ENCODE results near the gene PITPNC1. TPM values are rescaled to one million over a fixed set of nuclear protein-coding genes. Genes with fewer than 3 reads are reported as not detected.

PITPNC1 gene
- total RNA-seq, 1 experiment from 2014 or later = 20.8 TPM

- Histone ChIP-seq H3K4me1 (ENCODE audit: control insufficient read depth, insufficient read depth, low read length) (no peaks in the 10 kb centered on the region; the same call in 1 of the 2 replicates), H3K27me3 (ENCODE audit: control insufficient read depth, insufficient read depth, low read length) (no peaks in the 10 kb centered on the region), H3K4me3 (ENCODE audit: low read depth in 2 of 2, low read length in 2 of 2) (no peak overlapping the region), H3K27ac (ENCODE audit: low read length) (no peak overlapping the region), H3K9me3 (ENCODE audit: control insufficient read depth, insufficient read depth, low read depth, low read length) (no peaks in the 10 kb centered on the region), H3K36me3 (ENCODE audit: control insufficient read depth, insufficient read depth, low read length) (no peaks in the 10 kb centered on the region)
- TF ChIP-seq POLR2AphosphoS5 (IDR thresholded peaks at IDR 0.05; ENCODE audit: low read depth, low read length) = no peak
- TF ChIP-seq SIN3A (IDR thresholded peaks at IDR 0.05; ENCODE audit: borderline replicate concordance, insufficient read depth, low read depth, low read length) = no peak
- ChIA-PET POLR2A (no interaction called here), CTCF (no interaction called here)
- DNase-seq (ENCODE audit: low read depth, low spot score) (no peak), ATAC-seq (no peak)
- intact Hi-C loops (cut with micrococcal nuclease; ENCODE audit: unreplicated experiment) (no loop called here), in situ Hi-C loops (cut with HindIII; ENCODE audit: low pct_unique_long_range_greater_than_20kb, low sequenced_read_pairs) (no loop called here)
- BruUV-seq (replicated peaks) = no TSS peak
Observed at GRCh38 chr17:67517325-67517724, 140.2 kb downstream of the PITPNC1 start.

DNA sequence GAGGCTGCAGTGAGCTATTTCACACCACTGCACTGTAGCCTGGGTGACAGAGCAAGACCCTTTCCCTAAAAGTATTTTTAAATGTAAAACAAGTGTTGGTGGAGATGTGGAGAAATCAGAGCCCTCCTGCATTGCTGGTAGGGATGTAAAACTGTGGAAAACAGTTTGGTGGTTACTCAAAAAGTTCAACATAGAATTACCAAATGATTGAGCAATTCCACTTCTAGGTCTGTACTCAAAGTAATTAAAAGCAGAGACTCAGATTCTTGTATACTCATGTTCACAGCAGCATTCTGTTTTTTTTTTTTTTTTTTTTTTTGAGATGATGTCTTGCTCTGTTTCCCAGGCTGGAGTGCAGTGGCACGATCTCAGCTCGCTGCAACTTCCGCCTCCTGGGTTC lies 141.8 kb downstream of the PITPNC1 start:
- in situ Hi-C loops (cut with HindIII; ENCODE audit: low pct_unique_long_range_greater_than_20kb, low sequenced_read_pairs) (no loop called here), intact Hi-C loops (cut with micrococcal nuclease; ENCODE audit: unreplicated experiment) (no loop called here)
- TF ChIP-seq, protein P1, sequence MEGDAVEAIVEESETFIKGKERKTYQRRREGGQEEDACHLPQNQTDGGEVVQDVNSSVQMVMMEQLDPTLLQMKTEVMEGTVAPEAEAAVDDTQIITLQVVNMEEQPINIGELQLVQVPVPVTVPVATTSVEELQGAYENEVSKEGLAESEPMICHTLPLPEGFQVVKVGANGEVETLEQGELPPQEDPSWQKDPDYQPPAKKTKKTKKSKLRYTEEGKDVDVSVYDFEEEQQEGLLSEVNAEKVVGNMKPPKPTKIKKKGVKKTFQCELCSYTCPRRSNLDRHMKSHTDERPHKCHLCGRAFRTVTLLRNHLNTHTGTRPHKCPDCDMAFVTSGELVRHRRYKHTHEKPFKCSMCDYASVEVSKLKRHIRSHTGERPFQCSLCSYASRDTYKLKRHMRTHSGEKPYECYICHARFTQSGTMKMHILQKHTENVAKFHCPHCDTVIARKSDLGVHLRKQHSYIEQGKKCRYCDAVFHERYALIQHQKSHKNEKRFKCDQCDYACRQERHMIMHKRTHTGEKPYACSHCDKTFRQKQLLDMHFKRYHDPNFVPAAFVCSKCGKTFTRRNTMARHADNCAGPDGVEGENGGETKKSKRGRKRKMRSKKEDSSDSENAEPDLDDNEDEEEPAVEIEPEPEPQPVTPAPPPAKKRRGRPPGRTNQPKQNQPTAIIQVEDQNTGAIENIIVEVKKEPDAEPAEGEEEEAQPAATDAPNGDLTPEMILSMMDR (IDR thresholded peaks at IDR 0.05) = no peak
- DNase-seq (ENCODE audit: low read depth, low spot score) (no peak), ATAC-seq (no peak)
- no peaks in the 10 kb centered on the region for H3K9me3 ChIP-seq (ENCODE audit: control insufficient read depth, insufficient read depth, low read depth, low read length)
- ChIA-PET CTCF (interaction anchor here (0.6 kb wide), 1 partner anchor 16 kb away, joined by 3 read pairs; no protein-coding TSS in a partner anchor), POLR2A (no interaction called here)
- H3K4me1 ChIP-seq (ENCODE audit: control insufficient read depth, insufficient read depth, low read length) = no peaks in the 10 kb centered on the region; the same call in 1 of the 2 replicates
- no TSS peak for BruUV-seq (replicated peaks)
- no peak overlapping the region for H3K27ac ChIP-seq (ENCODE audit: low read length)
- no peak overlapping the region for H3K4me3 ChIP-seq (ENCODE audit: low read depth in 2 of 2, low read length in 2 of 2)
- no peaks in the 10 kb centered on the region for H3K27me3 ChIP-seq (ENCODE audit: control insufficient read depth, insufficient read depth, low read length)
- H3K36me3 ChIP-seq (ENCODE audit: control insufficient read depth, insufficient read depth, low read length) = no peaks in the 10 kb centered on the region

GRCh38 chr17:67519801-67520251 lies 142.7 kb downstream of the PITPNC1 start:
- Histone ChIP-seq H3K4me1 (ENCODE audit: control insufficient read depth, insufficient read depth, low read length) (no peaks in the 10 kb centered on the region; the same call in 1 of the 2 replicates), H3K27ac (ENCODE audit: low read length) (no peak overlapping the region), H3K36me3 (ENCODE audit: control insufficient read depth, insufficient read depth, low read length) (no peaks in the 10 kb centered on the region), H3K4me3 (ENCODE audit: low read depth in 2 of 2, low read length in 2 of 2) (no peak overlapping the region), H3K27me3 (ENCODE audit: control insufficient read depth, insufficient read depth, low read length) (no peaks in the 10 kb centered on the region), H3K9me3 (ENCODE audit: control insufficient read depth, insufficient read depth, low read depth, low read length) (no peaks in the 10 kb centered on the region)
- in situ Hi-C loops (cut with HindIII; ENCODE audit: low pct_unique_long_range_greater_than_20kb, low sequenced_read_pairs) = no loop called here
- ChIA-PET CTCF (interaction anchor here (0.6 kb wide), 1 partner anchor 16 kb away, joined by 3 read pairs; no protein-coding TSS in a partner anchor), POLR2A (no interaction called here)
- TF ChIP-seq REST (IDR thresholded peaks at IDR 0.05; ENCODE audit: insufficient read depth in 1 of 2, low read depth in 2 of 2, low read length in 1 of 2) = no peak
- TF ChIP-seq TCF7L2 (IDR thresholded peaks at IDR 0.05; ENCODE audit: low read depth, low read length) = no peak
- TF ChIP-seq, protein P1 (IDR thresholded peaks at IDR 0.05) = no peak
- TF ChIP-seq POLR2AphosphoS5 (IDR thresholded peaks at IDR 0.05; ENCODE audit: low read depth, low read length) = no peak
- no peak for TF ChIP-seq SIN3A (IDR thresholded peaks at IDR 0.05; ENCODE audit: borderline replicate concordance, insufficient read depth, low read depth, low read length)
- BruUV-seq (replicated peaks) = no TSS peak
- DNase-seq (ENCODE audit: low read depth, low spot score) (no peak), ATAC-seq (no peak)
- intact Hi-C loops (cut with micrococcal nuclease; ENCODE audit: unreplicated experiment) = no loop called here

Measured in Panc1 (cell line).